WTC11 (cell line): Measurements from ENCODE around the gene LRIG1. TPM values are rescaled to one million over a fixed set of nuclear protein-coding genes. Genes with fewer than 3 reads are reported as not detected.

Source experiments
- ATAC-seq: fragments of 200-7000 bp; cut with Tn5 transposase; 2 replicates; pipeline ENCODE4 v1.10.0; 2021; ENCODE audit warnings: mild to moderate bottlenecking, moderate library complexity
- CTCF ChIA-PET: fragments of 300-600 bp; sonication (Branson Sonifier 250); formaldehyde crosslinking; loops from one replicate; lab custom pipeline; 2021; ENCODE audit warnings: antibody characterized with exemption; lab: Charles Lee
- POLR2A ChIA-PET: fragments of 350-600 bp; sonication (Branson Sonifier 250); formaldehyde crosslinking; loops from one replicate; lab custom pipeline; 2021; ENCODE audit warnings: antibody characterized with exemption; lab: Charles Lee
- DNase-seq: peaks from one replicate; pipeline ENCODE4 v3.0.0; 2021; ENCODE audit warnings: low spot score
- H3K27ac Mint-ChIP-seq: 2 replicates; pipeline ENCODE4 v1.8.0; 2021; ENCODE audit warnings: mixed read lengths
- H3K27me3 Mint-ChIP-seq: 2 replicates; pipeline ENCODE4 v1.8.0; 2021; ENCODE audit warnings: low read depth, mild to moderate bottlenecking, moderate library complexity, mixed read lengths
- H3K36me3 Mint-ChIP-seq: 2 replicates; pipeline ENCODE4 v1.8.0; 2021; ENCODE audit warnings: mixed read lengths
- H3K4me1 Mint-ChIP-seq: 2 replicates; pipeline ENCODE4 v1.8.0; 2022; ENCODE audit warnings: mixed read lengths
- H3K4me3 Mint-ChIP-seq: 2 replicates; pipeline ENCODE4 v1.8.0; 2021; ENCODE audit warnings: mild to moderate bottlenecking, moderate library complexity, mixed read lengths
- H3K9me3 Mint-ChIP-seq: 2 replicates; pipeline ENCODE4 v1.8.0; 2021; ENCODE audit warnings: mixed read lengths
- AFF4 ChIP-seq: sonication (generic); formaldehyde crosslinking; IDR thresholded peaks from 2 replicates; pipeline ENCODE4 v1.8.1; 2023; ENCODE audit warnings: mild to moderate bottlenecking, missing genetic modification reagents, borderline replicate concordance
- ATF1 ChIP-seq: sonication (generic); formaldehyde crosslinking; IDR thresholded peaks from 2 replicates; pipeline ENCODE4 v1.8.1; 2023; ENCODE audit warnings: mild to moderate bottlenecking, moderate library complexity, missing genetic modification reagents
- ATF6 ChIP-seq: sonication (generic); formaldehyde crosslinking; IDR thresholded peaks from 2 replicates; pipeline ENCODE4 v1.8.1; 2023; ENCODE audit warnings: mild to moderate bottlenecking, missing genetic modification reagents
- CBFB ChIP-seq: sonication (generic); formaldehyde crosslinking; IDR thresholded peaks from 2 replicates; pipeline ENCODE4 v1.8.1; 2022; ENCODE audit warnings: mild to moderate bottlenecking, low read depth, missing genetic modification reagents
- EMX1 ChIP-seq: fragments of 250-450 bp; sonication (Bioruptor Pico); IDR thresholded peaks from 2 replicates; pipeline ENCODE4 v1.8.0; 2021; ENCODE audit warnings: mild to moderate bottlenecking
- ESRRA ChIP-seq: sonication (generic); formaldehyde crosslinking; IDR thresholded peaks from 2 replicates; pipeline ENCODE4 v1.8.1; 2022; ENCODE audit warnings: mild to moderate bottlenecking, missing genetic modification reagents, borderline replicate concordance
- HMGXB4 ChIP-seq: sonication (generic); formaldehyde crosslinking; IDR thresholded peaks from 2 replicates; pipeline ENCODE4 v1.8.1; 2023; ENCODE audit warnings: mild to moderate bottlenecking, moderate library complexity, missing genetic modification reagents
- IRF1 ChIP-seq: sonication (generic); formaldehyde crosslinking; IDR thresholded peaks from 2 replicates; pipeline ENCODE4 v1.8.0; 2023; ENCODE audit warnings: missing genetic modification reagents
- NR3C1 ChIP-seq: sonication (generic); formaldehyde crosslinking; conservative IDR thresholded peaks from 2 replicates; pipeline ENCODE4 v1.8.1; 2023; ENCODE audit warnings: low read depth, mild to moderate bottlenecking, missing genetic modification reagents
- USF1 ChIP-seq: sonication (generic); formaldehyde crosslinking; IDR thresholded peaks from 2 replicates; pipeline ENCODE4 v1.8.0; 2022; ENCODE audit warnings: mild to moderate bottlenecking, missing genetic modification reagents
- USF2 ChIP-seq: sonication (generic); formaldehyde crosslinking; IDR thresholded peaks from 2 replicates; pipeline ENCODE4 v1.8.1; 2023; ENCODE audit warnings: mild to moderate bottlenecking, missing genetic modification reagents, moderate library complexity
- ZNF219 ChIP-seq: sonication (generic); formaldehyde crosslinking; IDR thresholded peaks from 2 replicates; pipeline ENCODE4 v1.8.0; 2023; ENCODE audit warnings: missing genetic modification reagents, mild to moderate bottlenecking, borderline replicate concordance
- ZNF263 ChIP-seq: sonication (generic); formaldehyde crosslinking; IDR thresholded peaks from 2 replicates; pipeline ENCODE4 v1.8.1; 2022; ENCODE audit warnings: low read depth, mild to moderate bottlenecking, moderate library complexity, missing genetic modification reagents
- ZNF532 ChIP-seq: fragments of 250-450 bp; sonication (Bioruptor Pico); IDR thresholded peaks from 2 replicates; pipeline ENCODE4 v1.9.0; 2021; ENCODE audit warnings: mild to moderate bottlenecking, borderline replicate concordance
- total RNA-seq: library from RNA; stranded (reverse); gene quantifications from 3 replicates; pipeline ENCODE4 v1.2.3, GENCODE V29; 2021

The LRIG1 gene
- total RNA-seq, 1 experiment from 2014 or later = 105 TPM

GRCh38 chr3:66483409-66483906 is 17.4 kb downstream of the LRIG1 start (continued):
- no peak for TF ChIP-seq ZNF532
- TF ChIP-seq, all 79 proteins: peak for 0

GRCh38 chr3:66483006-66483405 is 17.8 kb downstream of the LRIG1 start:
- H3K27me3 Mint-ChIP-seq = no peaks in the 10 kb centered on the region
- peak; percentile 12 for ATAC-seq
- no peaks in the 10 kb centered on the region for H3K9me3 Mint-ChIP-seq
- TF ChIP-seq CBFB (CRISPR knock-in tag) (no peak), ATF1 (CRISPR knock-in tag) (no peak), AFF4 (CRISPR knock-in tag) (no peak), ESRRA (CRISPR knock-in tag) (no peak)
- peak overlapping the region; percentile 3; the same call in 1 of the 2 replicates for H3K4me3 Mint-ChIP-seq
- CTCF ChIA-PET = interaction anchor here (0.5 to 2.3 kb wide), 11 partner anchors 9 to 320 kb away, joined by 3 to 12 read pairs (median 4); no protein-coding TSS in a partner anchor
- POLR2A ChIA-PET = interaction anchor here (0.6 to 1.5 kb wide), 5 partner anchors 10 to 155 kb away, joined by 3 to 6 read pairs (median 4); no protein-coding TSS in a partner anchor
- H3K27ac Mint-ChIP-seq = peak overlapping the region; percentile 48
- DNase-seq = no peak
- peaks cover 8% of the 10 kb centered on the region; the same call in 1 of the 2 replicates for H3K36me3 Mint-ChIP-seq
- H3K4me1 Mint-ChIP-seq = peaks cover 48% of the 10 kb centered on the region

- no peak for ATAC-seq
- Mint-ChIP-seq H3K27ac (peak overlapping the region; percentile 90), H3K4me1 (peaks cover 40% of the 10 kb centered on the region)
These were observed 18.8 kb downstream of the LRIG1 start for GRCh38 chr3:66482018-66482404.

More at GRCh38 chr3:66482018-66482404, 18.8 kb downstream of the LRIG1 start:
- H3K27me3 Mint-ChIP-seq = no peaks in the 10 kb centered on the region
- CTCF ChIA-PET = interaction anchor here (2.3 kb wide), 1 partner anchor 14 kb away, joined by 7 read pairs; no protein-coding TSS in a partner anchor
- H3K4me3 Mint-ChIP-seq = peak overlapping the region; percentile 24; the same call in 1 of the 2 replicates
- H3K36me3 Mint-ChIP-seq = peaks cover 8% of the 10 kb centered on the region; the same call in 1 of the 2 replicates
- POLR2A ChIA-PET = interaction anchor here (1.1 kb wide), 1 partner anchor 8 kb away, joined by 5 read pairs; no protein-coding TSS in a partner anchor
- DNase-seq = no peak
- H3K9me3 Mint-ChIP-seq = no peaks in the 10 kb centered on the region
- TF ChIP-seq USF2 (CRISPR knock-in tag) (no peak), ZNF263 (CRISPR knock-in tag) (no peak), CBFB (CRISPR knock-in tag) (no peak), IRF1 (no peak), USF1 (CRISPR knock-in tag) (no peak), ATF6 (CRISPR knock-in tag) (no peak), ATF1 (CRISPR knock-in tag) (no peak), EMX1 (CRISPR knock-in tag) (no peak), ZNF219 (no peak), NR3C1 (CRISPR knock-in tag) (no peak), HMGXB4 (no peak)
